Adrenal gland (tissue), 5 donors: ENCODE data around the gene PPP1R16B.

Source experiments
- CTCF ChIP-seq, 6 experiments: fragments of 450-650 bp in 4 of 6; fragments of 200-600 bp in 2 of 6; sonication (generic) in 1 of 6; IDR thresholded peaks; 1 replicate in 5 of 6; 2 replicates in 1 of 6; pipeline versions ENCODE4 v1.5.1 to v1.8.0; 2016 to 2021; ENCODE audit warnings: antibody characterized with exemption in 6 of 6, mild to moderate bottlenecking in 2 of 6, moderate library complexity in 1 of 6
- POLR2A ChIP-seq, 2 donors: fragments of 450-650 bp; IDR thresholded peaks; one replicate each; pipeline ENCODE4 v1.6.1; 2017; ENCODE audit warnings: antibody characterized with exemption in 2 of 2, mild to moderate bottlenecking in 2 of 2, moderate library complexity in 1 of 2
- donor health status: DM: no; HTN: no; CAD: no.

GRCh38 chr20:38804221-38804620 is 1.3 kb upstream of the PPP1R16B start:
- TF ChIP-seq POLR2A (IDR thresholded peaks at IDR 0.05) (no peak), CTCF (IDR thresholded peaks at IDR 0.05) (no peak)
